Measurements from ENCODE around the gene POP5. TPM values are rescaled to one million over a fixed set of nuclear protein-coding genes. Genes with fewer than 3 reads are reported as not detected.

The POP5 gene
- total RNA-seq, 3 donors from 2014 or later (not counting 1 experiment from before 2014, with no cell fraction given), result 38.7 to 54.3 (median 42.9) TPM

GRCh38 chr12:120557589-120557988 lies 23.6 kb downstream of the POP5 start:
- H3K4me3 ChIP-seq (ENCODE audit: low read length), result no peak overlapping the region
- DNase-seq (no peak), ATAC-seq (no peak)
- Mint-ChIP-seq H3K4me1 (peaks cover 0 to 6% of the 10 kb centered on the region in 2 donors), H3K27me3 (ENCODE audit: low read depth in 2 of 2) (no peaks in the 10 kb centered on the region), H3K27ac (peak overlapping the region in 1 of 2 donors; percentile 42), H3K9me3 (no peaks in the 10 kb centered on the region), H3K36me3 (peaks cover 9% of the 10 kb centered on the region), H3K4me3 (no peak overlapping the region)
- H3K27ac ChIP-seq (ENCODE audit: low read length), result no peak overlapping the region
- no peaks in the 10 kb centered on the region for H3K27me3 ChIP-seq (ENCODE audit: control insufficient read depth, insufficient read depth, low read length)
- TF ChIP-seq CTCF (IDR thresholded peaks at IDR 0.05), result no peak
- 100% methylated on average over 2 of the region's 2 CpGs for WGBS (ENCODE audit: insufficient coverage)
- no peaks in the 10 kb centered on the region for H3K9me3 ChIP-seq (ENCODE audit: control insufficient read depth, insufficient read depth, low read length)
- peaks cover 65% of the 10 kb centered on the region for H3K36me3 ChIP-seq (ENCODE audit: control insufficient read depth, insufficient read depth, low read length)
- intact Hi-C loops (cut with micrococcal nuclease), result no loop called here
- H3K4me1 ChIP-seq (ENCODE audit: control insufficient read depth, insufficient read depth, low read length), result no peaks in the 10 kb centered on the region

DNA sequence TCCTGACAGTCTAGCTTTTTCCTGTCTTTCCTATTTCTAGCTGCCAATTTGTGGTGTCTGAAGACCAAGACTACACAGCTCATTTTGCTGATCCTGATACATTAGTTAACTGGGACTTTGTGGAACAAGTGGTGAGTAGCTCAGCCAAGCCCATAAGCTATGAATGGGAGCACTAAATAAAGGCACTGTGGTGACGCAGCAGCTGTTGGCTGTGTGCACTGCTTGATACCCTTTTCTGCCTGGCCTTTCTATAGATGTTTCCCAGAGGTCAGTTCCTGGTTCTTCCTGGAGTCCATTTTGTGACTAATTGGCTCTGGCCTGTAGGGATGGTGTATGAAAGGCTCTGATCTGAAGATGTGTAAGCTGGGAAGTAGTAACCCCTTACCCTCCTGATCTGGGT lies 26.5 kb downstream of the POP5 start:
- Histone ChIP-seq H3K4me3 (ENCODE audit: low read length) (no peak overlapping the region), H3K36me3 (ENCODE audit: control insufficient read depth, insufficient read depth, low read length) (peaks cover 50% of the 10 kb centered on the region), H3K9me3 (ENCODE audit: control insufficient read depth, insufficient read depth, low read length) (no peaks in the 10 kb centered on the region), H3K4me1 (ENCODE audit: control insufficient read depth, insufficient read depth, low read length) (peaks cover 3% of the 10 kb centered on the region), H3K27me3 (ENCODE audit: control insufficient read depth, insufficient read depth, low read length) (no peaks in the 10 kb centered on the region), H3K27ac (ENCODE audit: low read length) (no peak overlapping the region)
- intact Hi-C loops (cut with micrococcal nuclease), result no loop called here
- TF ChIP-seq CTCF (IDR thresholded peaks at IDR 0.05), result no peak
- no peaks in the 10 kb centered on the region for H3K27me3 Mint-ChIP-seq (ENCODE audit: low read depth in 2 of 2)
- no peak overlapping the region for H3K4me3 Mint-ChIP-seq
- H3K36me3 Mint-ChIP-seq, result peaks cover 7% of the 10 kb centered on the region
- DNase-seq (no peak), ATAC-seq (no peak)
- H3K27ac Mint-ChIP-seq, result no peak overlapping the region
- WGBS (ENCODE audit: insufficient coverage), result 92% methylated on average over 1 of the region's 1 CpG
- H3K4me1 Mint-ChIP-seq, result peaks cover 0 to 6% of the 10 kb centered on the region in 2 donors
- no peaks in the 10 kb centered on the region for H3K9me3 Mint-ChIP-seq

GRCh38 chr12:120546050-120546386 lies 35.2 kb downstream of the POP5 start:
- Histone ChIP-seq H3K9me3 (ENCODE audit: control insufficient read depth, insufficient read depth, low read length) (no peaks in the 10 kb centered on the region), H3K36me3 (ENCODE audit: control insufficient read depth, insufficient read depth, low read length) (peaks cover 52% of the 10 kb centered on the region), H3K4me3 (ENCODE audit: low read length) (no peak overlapping the region), H3K27ac (ENCODE audit: low read length) (no peak overlapping the region), H3K27me3 (ENCODE audit: control insufficient read depth, insufficient read depth, low read length) (no peaks in the 10 kb centered on the region), H3K4me1 (ENCODE audit: control insufficient read depth, insufficient read depth, low read length) (no peaks in the 10 kb centered on the region)
- WGBS (ENCODE audit: insufficient coverage), result 92% methylated on average over 1 of the region's 3 CpGs
- no peaks in the 10 kb centered on the region for H3K27me3 Mint-ChIP-seq (ENCODE audit: low read depth in 2 of 2)
- H3K9me3 Mint-ChIP-seq, result no peaks in the 10 kb centered on the region
- intact Hi-C loops (cut with micrococcal nuclease), result no loop called here
- no peak overlapping the region for H3K27ac Mint-ChIP-seq
- H3K4me1 Mint-ChIP-seq, result peaks cover 23 to 31% of the 10 kb centered on the region in 2 donors
- no peak for DNase-seq
- TF ChIP-seq CTCF (IDR thresholded peaks at IDR 0.05), result no peak
- ATAC-seq, result no peak
- no peak overlapping the region for H3K4me3 Mint-ChIP-seq
- no peaks in the 10 kb centered on the region for H3K36me3 Mint-ChIP-seq

- Mint-ChIP-seq H3K27ac (peak overlapping the region in 1 of 2 donors; percentile 38), H3K4me1 (peaks cover 29 to 41% of the 10 kb centered on the region in 2 donors), H3K4me3 (no peak overlapping the region), H3K27me3 (ENCODE audit: low read depth in 2 of 2) (no peaks in the 10 kb centered on the region), H3K36me3 (no peaks in the 10 kb centered on the region), H3K9me3 (no peaks in the 10 kb centered on the region)
- no peak for ATAC-seq
- DNase-seq, result no peak
- no peak overlapping the region for H3K4me3 ChIP-seq (ENCODE audit: low read length)
- H3K27ac ChIP-seq (ENCODE audit: low read length), result no peak overlapping the region
- no peak for TF ChIP-seq CTCF (IDR thresholded peaks at IDR 0.05)
- no peaks in the 10 kb centered on the region for H3K4me1 ChIP-seq (ENCODE audit: control insufficient read depth, insufficient read depth, low read length)
- WGBS (ENCODE audit: insufficient coverage), result no CpG with 5 or more reads among the region's 3 CpGs
- H3K27me3 ChIP-seq (ENCODE audit: control insufficient read depth, insufficient read depth, low read length), result no peaks in the 10 kb centered on the region
- H3K36me3 ChIP-seq (ENCODE audit: control insufficient read depth, insufficient read depth, low read length), result peaks cover 46% of the 10 kb centered on the region
- intact Hi-C loops (cut with micrococcal nuclease), result no loop called here
- H3K9me3 ChIP-seq (ENCODE audit: control insufficient read depth, insufficient read depth, low read length), result no peaks in the 10 kb centered on the region
These were observed 36.5 kb downstream of the POP5 start for GRCh38 chr12:120544691-120545090.

Data from natural killer cell (primary cell).